ENCODE data around the gene GNG5.

GRCh38 chr1:84497631-84498275 is 8.6 kb downstream of the GNG5 start:
- TF ChIP-seq CTCF (IDR thresholded peaks at IDR 0.05; ENCODE audit: low read depth, low read length, poor library complexity, severe bottlenecking) = no peak
- no peak for TF ChIP-seq EZH2phosphoT487 (IDR thresholded peaks at IDR 0.05; ENCODE audit: borderline replicate concordance, low read length)

Data from DOHH2 (cell line).